Stimulated activated CD8-positive, alpha-beta memory T cell treated with anti-CD3 and anti-CD28 coated beads, Interleukin-15, amount 100 ng/mL, for 1 hour (primary cell): Measurements from ENCODE around the gene C1QA.

ENCODE experiments used
- DNase-seq: peaks from one replicate; pipeline ENCODE4 v3.0.0-alpha.2; 2020; ENCODE audit warnings: low read depth

Gene C1QA

GRCh38 chr1:22612671-22613571 is 23.5 kb upstream of the C1QA start:
- no peak for DNase-seq

DNA sequence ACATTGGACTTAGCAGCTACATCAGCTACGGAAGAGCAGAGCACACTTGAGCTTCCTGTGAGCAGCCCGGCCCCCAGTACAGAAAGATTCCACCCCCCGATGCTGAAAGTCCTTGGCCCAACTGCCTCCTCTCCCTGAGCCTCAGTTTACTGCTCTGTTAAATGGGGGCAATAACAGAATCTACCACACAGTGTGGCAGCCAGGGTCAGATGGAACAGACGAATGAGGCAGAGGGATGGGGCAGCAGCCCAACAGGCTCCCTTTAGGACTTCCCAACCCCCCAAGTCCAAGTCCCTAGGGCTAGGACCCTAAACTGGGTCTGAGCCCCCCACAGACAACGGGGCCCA is 22.9 kb upstream of the C1QA start:
- DNase-seq: no peak

DNA sequence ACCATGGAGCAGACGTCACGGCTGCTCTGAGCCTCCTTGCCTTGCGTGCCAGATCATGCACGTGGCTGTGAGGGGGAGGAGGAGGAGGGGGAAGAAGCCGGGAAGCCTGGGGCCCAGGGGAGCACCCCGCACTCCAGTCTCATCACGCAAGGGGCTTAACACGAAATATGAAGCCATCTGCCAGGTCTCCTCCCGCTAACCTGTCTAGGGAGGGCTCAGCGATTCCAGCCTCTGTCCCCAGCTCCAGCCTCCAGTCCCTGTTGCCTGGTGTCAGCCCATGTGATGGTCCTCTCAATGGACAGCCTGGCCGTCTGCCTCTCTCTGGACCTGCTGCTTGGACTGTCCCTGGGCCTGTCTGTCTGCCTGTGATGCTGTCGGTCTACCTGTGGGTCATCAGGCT is 22.5 kb upstream of the C1QA start:
- DNase-seq: no peak

DNA sequence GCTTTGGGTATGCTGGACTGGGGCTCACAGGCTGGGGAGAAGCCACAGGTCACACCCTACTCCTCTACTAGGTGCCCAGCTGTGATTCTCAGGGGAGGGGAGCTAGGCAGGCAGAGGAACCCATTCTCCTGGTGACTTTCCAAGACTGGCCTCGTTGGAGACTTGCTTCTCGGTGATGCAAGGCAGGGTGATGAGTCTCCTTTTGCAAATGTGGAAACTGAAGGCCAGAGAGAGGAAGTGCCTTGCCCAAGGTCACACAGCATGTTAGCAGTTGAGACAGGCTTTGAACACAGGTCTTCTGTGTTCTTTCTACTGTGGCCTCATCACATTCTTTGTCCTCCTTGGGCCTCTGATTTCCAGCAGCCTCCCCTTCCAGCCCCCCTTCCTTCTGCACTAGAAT is 20.5 kb upstream of the C1QA start:
- DNase-seq: no peak

GRCh38 chr1:22616571-22616970 is 19.9 kb upstream of the C1QA start:
- DNase-seq: no peak

GRCh38 chr1:22618056-22618455 is 18.4 kb upstream of the C1QA start:
- no peak for DNase-seq

DNA sequence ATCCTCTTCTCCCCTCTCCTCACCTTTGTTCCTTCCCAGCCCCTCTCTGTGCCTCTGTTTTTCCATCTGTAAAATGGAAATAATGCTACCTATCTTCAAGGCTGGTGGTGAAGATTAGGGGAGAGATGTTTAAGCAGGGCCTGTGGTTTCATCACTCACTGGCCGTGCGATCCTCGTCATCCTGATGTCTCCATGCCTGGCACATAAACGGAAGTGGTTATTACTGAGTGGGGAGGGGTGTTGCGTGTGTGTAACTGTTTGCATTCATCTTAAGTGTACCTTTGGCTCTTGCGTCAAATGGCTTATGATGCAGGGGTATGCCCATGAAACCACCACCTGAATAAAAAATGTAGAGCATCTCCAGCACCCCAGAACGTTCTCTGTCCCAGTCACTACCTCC is 17.2 kb upstream of the C1QA start:
- no peak for DNase-seq

DNA sequence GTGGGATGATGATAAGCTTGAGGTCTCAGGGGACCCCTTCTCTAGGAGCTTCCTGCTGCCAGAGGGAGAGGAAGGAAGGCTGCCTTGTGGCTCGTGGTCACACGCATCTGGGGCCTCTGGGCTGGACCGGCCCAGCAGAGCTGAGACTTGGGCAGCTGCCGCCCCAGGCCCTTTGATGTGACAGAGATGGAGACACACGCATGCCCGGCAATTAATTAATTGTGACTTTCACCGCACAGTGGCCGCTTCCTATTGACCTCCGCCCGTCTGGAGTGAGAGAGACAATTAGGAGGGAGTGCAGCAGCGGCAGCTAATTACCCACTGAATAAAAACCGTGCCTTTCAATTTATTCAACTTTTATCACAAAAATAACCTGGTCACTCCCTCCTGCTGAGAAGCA is 16.6 kb upstream of the C1QA start:
- no peak for DNase-seq

GRCh38 chr1:22621761-22622160 is 14.7 kb upstream of the C1QA start:
- DNase-seq: no peak

DNA sequence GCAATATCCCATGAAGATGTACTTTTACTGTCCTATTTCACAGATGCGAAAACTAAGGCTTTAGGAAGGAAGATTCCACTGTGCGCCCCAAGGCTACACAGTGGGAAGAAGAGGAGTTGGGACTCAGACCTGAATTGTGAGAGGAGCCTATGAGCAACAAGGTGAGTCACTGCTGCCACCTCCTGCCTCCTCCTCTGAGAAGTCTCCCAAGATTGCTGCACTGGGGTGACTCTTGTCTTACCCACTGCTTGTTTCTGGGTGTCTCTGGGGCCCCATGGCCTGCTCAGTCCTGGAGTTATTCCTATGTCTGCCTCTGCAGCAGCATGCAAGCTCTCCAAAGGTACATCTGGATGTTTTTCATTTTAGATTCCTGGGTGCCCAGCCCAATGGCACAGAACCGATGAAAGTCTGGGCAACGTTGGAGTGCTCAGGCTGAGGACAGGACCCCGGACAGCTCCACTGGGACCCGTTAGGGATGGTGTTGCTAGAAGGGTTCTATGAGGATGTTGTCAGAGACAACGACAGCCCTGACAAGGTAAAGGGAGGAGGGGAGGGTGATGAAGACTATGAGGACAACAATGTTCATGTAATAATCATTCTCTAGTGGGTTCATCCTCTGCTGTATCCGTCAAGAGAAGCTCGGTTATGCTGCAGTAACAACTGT is 11.0 kb upstream of the C1QA start:
- DNase-seq: no peak

GRCh38 chr1:22626237-22627157 is 9.9 kb upstream of the C1QA start:
- DNase-seq: no peak

GRCh38 chr1:22627331-22627730 is 9.1 kb upstream of the C1QA start:
- no peak for DNase-seq

- no peak for DNase-seq
Measured at GRCh38 chr1:22628698-22629444, 7.6 kb upstream of the C1QA start.

- no peak for DNase-seq
Measured at GRCh38 chr1:22629886-22630285, 6.5 kb upstream of the C1QA start.

GRCh38 chr1:22633697-22634463 is 2.5 kb upstream of the C1QA start:
- no peak for DNase-seq

DNA sequence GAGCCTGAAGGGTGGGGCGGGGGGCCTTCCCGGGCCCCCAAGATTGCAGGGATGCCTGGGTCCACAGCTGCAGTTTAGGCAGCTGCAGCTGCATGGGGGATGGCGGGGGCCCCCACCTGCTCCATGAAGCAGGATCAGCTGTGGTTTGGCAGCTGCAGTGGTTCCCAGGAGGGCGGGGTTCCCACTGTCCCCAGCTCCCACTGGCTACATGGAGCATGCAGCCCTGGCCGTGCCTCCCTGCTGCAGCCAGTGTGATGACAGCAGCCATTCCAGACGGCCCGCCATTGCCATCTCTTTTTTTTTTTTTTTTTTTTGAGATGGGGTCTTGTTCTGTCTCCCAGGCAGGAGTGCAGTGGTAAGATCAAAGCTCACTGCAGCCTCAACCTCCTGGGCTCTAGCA is 992 bp upstream of the C1QA start:
- no peak for DNase-seq

DNA sequence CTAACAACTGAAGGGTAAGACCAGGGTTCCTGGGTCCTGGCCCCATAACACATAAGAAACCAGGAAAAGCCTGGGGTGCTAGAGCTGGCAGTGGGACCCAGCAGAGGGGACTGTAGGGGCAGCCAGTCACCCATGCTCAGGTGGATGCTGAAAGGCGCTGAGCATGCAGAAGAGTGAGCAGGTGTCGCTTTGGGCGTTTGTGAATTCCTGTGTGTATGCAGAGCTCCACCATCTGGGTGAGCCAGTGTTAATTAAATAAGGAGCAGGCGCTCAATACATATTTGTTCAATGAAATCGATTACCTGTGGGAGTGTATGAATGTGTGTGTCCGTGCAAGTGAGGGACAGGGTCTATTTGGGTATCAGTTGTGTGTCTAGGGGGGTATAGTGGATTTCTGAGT is 499 bp downstream of the C1QA start:
- DNase-seq: no peak

- no peak for DNase-seq
Measured at GRCh38 chr1:22637907-22638445, 1.5 kb downstream of the C1QA start.

DNA sequence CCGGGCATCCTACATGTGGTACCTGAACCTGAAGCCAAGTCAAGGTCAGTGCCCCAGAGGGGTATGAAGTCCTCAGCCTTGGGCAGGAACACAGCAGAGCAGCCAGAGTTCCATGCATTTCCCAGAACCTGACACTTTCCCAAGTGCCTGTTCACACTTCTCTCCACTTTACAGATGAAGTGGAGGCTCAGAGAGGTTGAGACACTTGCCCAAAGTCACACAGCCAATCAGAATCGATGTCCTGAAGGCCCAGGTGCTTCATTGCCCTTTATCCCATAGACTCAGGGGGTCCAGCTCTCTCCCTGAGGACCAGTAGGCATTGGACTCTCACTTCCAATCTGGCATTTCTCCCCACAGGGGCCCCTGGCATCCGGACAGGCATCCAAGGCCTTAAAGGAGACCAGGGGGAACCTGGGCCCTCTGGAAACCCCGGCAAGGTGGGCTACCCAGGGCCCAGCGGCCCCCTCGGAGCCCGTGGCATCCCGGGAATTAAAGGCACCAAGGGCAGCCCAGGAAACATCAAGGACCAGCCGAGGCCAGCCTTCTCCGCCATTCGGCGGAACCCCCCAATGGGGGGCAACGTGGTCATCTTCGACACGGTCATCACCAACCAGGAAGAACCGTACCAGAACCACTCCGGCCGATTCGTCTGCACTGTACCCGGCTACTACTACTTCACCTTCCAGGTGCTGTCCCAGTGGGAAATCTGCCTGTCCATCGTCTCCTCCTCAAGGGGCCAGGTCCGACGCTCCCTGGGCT is 2.2 kb downstream of the C1QA start:
- DNase-seq: no peak

DNA sequence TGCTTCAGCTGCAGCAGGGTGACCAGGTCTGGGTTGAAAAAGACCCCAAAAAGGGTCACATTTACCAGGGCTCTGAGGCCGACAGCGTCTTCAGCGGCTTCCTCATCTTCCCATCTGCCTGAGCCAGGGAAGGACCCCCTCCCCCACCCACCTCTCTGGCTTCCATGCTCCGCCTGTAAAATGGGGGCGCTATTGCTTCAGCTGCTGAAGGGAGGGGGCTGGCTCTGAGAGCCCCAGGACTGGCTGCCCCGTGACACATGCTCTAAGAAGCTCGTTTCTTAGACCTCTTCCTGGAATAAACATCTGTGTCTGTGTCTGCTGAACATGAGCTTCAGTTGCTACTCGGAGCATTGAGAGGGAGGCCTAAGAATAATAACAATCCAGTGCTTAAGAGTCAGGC is 2.9 kb downstream of the C1QA start:
- DNase-seq: no peak
